ENCODE results near the gene RLN3.

DNA sequence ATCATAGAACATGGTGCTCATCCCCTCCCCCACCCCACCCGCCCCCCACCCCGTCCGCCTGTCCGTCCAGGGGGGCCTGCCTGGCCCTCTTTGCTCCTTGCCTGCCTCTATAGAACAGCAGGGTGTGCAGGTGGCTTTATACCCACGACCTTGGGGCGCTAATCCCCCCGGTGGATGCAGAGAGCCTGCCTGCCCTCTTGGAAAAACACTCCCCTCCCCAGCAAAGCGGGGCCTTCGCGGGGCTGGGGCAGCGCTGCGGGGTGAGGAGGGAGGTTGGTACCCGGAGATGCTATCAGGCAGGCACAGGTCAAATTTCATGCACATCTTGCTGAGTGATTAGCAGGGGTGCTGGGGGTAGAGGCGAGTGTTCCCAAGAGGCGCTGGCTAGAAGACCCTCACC, 43.8 kb upstream of the RLN3 start:
- TF ChIP-seq, protein P1, sequence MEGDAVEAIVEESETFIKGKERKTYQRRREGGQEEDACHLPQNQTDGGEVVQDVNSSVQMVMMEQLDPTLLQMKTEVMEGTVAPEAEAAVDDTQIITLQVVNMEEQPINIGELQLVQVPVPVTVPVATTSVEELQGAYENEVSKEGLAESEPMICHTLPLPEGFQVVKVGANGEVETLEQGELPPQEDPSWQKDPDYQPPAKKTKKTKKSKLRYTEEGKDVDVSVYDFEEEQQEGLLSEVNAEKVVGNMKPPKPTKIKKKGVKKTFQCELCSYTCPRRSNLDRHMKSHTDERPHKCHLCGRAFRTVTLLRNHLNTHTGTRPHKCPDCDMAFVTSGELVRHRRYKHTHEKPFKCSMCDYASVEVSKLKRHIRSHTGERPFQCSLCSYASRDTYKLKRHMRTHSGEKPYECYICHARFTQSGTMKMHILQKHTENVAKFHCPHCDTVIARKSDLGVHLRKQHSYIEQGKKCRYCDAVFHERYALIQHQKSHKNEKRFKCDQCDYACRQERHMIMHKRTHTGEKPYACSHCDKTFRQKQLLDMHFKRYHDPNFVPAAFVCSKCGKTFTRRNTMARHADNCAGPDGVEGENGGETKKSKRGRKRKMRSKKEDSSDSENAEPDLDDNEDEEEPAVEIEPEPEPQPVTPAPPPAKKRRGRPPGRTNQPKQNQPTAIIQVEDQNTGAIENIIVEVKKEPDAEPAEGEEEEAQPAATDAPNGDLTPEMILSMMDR (IDR thresholded peaks at IDR 0.05), result no peak
- TF ChIP-seq EP300 (IDR thresholded peaks at IDR 0.05) (no peak), POLR2AphosphoS5 (IDR thresholded peaks at IDR 0.05) (no peak)
